Measurements from ENCODE around the gene PDE4D.
"Not testable (repeated sequence)": the region's sequence is repeated elsewhere in the genome, so short reads cannot be mapped to it uniquely, and the experiment has no call there.

PDE4D gene

DNA sequence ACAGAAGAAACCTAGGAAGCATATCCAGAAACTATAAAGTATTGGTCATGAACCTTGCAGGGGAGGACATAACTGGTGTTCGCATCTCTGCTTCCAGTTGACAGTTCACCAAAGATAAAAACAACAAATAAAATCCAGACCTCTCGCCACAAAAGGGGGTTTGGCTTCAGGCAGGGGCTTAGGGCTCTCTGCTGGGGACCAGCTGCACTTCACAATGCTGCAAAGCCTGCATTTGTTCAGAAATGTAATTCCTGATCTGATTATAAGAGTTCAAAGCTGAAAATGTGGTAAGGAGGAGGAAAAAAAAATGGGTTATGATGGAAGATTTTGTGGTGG lies 79.0 kb downstream of the PDE4D start:
- in situ Hi-C loops (cut with MboI; ENCODE audit: low pct_unique_long_range_greater_than_20kb, low sequenced_read_pairs) = loop anchor here (25.0 kb wide), 2 partner anchors 473 to 848 kb away; no protein-coding TSS in a partner anchor
- no peak for DNase-seq

DNA sequence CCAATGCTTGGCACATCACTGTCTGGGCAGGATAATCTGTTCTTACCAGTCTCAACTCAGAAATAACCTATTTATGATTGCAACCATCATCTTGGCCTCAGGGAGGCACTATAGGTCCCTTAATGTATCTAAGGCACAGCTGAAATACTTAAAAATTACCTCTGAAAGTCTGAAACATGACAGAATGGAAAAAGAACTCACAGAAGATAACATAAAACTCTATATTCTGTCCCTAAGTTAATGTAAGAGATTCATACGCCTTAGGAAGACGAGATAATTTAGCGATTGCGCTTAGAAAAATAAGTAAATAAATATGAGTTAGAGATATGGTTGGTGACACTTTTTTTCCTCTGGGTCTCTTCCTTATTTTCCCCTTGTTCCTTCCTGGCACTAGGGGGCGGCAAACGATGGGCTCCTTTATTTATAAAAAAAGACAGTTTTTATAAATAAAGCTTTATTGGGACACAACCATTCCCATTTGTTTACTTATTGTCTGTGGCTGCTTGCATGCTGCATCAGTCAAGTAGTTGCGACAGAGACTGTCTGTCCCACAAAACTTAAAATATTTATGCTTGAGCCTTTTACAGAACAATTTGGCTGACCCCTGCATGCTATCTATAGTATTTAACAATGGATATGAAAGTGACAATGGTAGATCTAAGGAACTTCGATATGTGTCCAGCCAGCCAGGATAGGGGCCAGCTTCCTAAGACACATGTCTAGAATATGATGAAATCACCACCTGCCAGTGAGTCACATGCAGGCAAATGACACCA lies 79.6 kb downstream of the PDE4D start:
- peak; percentile 86 for DNase-seq
- in situ Hi-C loops (cut with MboI; ENCODE audit: low pct_unique_long_range_greater_than_20kb, low sequenced_read_pairs) = loop anchor here (25.0 kb wide), 2 partner anchors 473 to 848 kb away; no protein-coding TSS in a partner anchor

DNA sequence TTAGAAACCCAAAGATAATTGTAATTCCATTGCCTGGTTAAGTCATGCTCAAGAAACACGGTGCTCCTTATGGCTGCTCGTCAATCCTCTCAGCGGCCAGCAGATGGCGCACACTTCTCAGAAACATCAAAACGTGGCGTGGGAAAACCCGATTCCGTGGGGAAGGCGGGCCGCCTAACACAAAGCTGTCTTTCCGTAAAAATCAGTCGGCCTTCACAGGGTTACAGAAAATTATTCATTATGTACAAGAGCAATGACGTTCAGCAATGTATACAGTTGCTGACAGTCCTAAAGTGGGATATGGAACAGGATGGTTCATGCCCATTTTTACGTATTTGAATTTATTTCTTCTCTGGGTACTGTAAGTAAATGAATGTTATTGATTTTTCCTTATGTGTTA lies 83.5 kb downstream of the PDE4D start:
- DNase-seq = peak; percentile 69
- in situ Hi-C loops (cut with MboI; ENCODE audit: low pct_unique_long_range_greater_than_20kb, low sequenced_read_pairs) = loop anchor here (25.0 kb wide), 2 partner anchors 477 to 852 kb away; no protein-coding TSS in a partner anchor

DNA sequence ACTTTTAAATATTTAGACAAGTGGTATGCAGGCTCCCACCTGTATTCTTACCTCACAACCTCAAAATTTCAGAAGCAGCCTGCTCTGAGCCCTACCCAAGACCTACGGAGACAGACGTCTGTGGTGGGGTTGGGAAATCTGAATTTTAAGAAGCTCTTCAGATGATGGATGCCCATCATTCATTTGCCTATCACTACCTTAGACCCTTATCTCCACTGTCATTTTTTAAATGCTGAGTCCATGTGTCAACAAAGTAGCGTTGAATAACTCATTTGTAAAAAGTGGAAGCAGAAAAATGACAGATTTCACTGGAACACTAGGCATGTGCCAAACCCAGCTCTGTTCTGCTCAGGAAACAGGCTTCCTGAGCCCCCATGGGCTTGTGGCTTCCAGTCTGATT lies 85.7 kb downstream of the PDE4D start:
- no peak for DNase-seq
- in situ Hi-C loops (cut with MboI; ENCODE audit: low pct_unique_long_range_greater_than_20kb, low sequenced_read_pairs) = loop anchor here (25.0 kb wide), 2 partner anchors 479 to 854 kb away; no protein-coding TSS in a partner anchor

DNA sequence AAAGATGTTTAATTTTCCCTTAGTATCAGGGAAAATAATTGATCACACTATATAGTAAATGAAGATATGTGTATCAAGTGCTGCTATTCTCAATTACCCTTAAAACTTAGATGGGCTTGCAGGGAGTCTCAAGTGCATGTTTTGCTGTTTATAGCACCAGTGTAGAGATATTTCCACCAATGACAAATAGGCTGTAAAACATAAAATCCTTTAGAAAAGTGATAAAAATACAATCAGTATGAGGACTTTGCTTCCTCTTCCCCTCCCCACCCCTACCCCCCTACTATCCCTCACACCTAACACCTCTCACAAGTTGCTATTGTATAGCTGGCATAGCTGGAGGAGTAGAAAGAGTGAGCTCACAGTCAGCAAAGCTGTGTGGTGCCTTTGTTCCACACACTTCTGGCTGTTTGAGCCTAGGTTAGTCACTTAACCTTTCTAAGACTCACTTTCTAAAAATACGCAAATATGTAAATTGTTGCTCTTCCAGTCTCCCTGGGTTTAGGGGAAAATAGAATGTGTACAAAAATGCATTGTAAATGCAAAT lies 93.1 kb downstream of the PDE4D start:
- in situ Hi-C loops (cut with MboI; ENCODE audit: low pct_unique_long_range_greater_than_20kb, low sequenced_read_pairs) = loop anchor here (25.0 kb wide), 2 partner anchors 487 to 862 kb away; no protein-coding TSS in a partner anchor
- no peak for DNase-seq

DNA sequence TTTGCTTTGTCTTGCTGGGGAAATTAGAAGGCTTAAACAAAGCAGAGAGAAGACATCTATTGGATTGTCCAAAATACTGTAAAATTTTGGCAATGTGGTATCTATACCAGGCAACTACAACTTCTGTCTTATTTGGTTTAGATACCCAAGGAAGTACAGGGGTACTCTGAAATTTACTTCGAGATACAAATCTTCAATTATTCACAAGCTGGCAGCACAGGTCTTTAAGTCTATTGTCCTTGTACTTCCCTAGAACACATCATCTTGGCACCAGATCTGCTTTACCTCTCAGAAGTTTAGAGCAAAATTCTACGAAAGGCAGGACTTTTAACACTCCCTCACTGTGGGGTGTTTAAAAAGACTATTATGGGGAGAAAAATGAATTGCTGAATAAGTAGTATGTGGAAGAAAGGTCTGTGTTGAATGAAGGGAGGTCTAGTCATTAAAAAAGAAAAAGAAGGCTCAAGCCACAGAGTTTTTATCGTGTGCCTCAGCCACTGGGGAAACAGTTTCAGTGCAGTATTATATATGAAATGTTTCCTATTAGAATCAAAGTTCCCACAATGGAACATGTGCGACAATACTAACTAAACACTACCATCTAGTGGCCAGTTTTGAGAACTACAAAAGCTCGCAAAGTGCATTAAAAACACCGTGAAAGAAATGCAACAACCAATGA lies 93.7 kb downstream of the PDE4D start:
- in situ Hi-C loops (cut with MboI; ENCODE audit: low pct_unique_long_range_greater_than_20kb, low sequenced_read_pairs) = loop anchor here (25.0 kb wide), 3 partner anchors 413 to 862 kb away; no protein-coding TSS in a partner anchor
- DNase-seq = peak; percentile 69

DNA sequence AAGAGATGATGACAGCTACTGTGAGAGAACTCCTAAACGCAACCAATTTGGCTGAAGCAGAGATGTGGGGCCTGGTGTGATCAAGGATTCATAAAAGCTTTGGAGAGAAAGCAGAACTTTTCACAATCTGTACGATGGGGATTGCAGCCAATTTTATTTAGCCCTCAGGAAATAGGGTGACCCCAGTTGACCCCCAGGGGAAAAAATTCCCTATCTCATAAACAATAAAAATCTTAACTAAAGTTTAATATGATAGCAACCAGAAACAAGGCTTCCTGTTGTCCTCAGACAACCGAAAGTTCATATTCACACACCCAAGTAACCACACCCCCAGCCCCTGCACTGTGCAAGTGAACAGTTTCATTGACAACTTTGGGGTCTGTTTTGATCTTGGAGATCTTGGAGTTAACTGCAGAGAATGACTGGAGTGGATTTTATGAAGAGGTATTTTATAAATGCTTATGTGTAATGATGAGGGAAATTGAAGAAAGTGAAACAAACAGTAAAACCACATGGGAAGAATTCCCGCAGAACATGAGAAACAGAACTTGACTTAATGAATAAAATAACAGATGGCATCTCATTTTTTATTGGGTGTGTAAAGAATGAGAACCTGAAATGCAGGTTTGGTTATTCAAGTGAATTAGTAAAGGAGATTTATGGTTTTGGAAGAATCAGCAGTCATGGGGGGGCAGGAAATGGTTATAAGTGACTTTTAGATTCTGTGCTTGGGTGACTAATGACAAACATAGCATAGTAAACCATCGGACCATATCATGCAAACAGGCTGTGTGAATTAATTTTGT lies 94.5 kb downstream of the PDE4D start:
- in situ Hi-C loops (cut with MboI; ENCODE audit: low pct_unique_long_range_greater_than_20kb, low sequenced_read_pairs) = loop anchor here (25.0 kb wide), 1 partner anchor 412 kb away; no protein-coding TSS in a partner anchor
- no peak for DNase-seq

DNA sequence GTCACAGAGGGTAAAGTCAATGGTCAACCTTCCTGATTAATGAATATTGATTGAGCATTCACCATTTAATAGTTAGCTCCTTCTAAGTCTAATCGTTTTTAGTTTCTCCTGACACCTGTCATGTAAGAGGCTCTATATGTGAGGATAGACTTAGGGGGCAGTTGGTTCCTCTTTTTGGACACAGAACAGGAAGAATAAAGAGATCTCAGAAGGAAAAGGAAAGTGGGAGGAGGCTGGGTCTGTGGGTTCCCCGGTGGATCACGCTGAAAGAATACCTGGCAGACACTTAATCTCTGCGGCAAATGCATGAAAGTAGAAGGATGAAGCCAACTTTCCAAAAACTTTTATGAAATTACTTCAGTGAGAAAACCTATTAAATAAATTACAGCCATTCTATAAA lies 98.4 kb downstream of the PDE4D start:
- in situ Hi-C loops (cut with MboI; ENCODE audit: low pct_unique_long_range_greater_than_20kb, low sequenced_read_pairs) = loop anchor here (25.0 kb wide), 1 partner anchor 408 kb away; no protein-coding TSS in a partner anchor

DNA sequence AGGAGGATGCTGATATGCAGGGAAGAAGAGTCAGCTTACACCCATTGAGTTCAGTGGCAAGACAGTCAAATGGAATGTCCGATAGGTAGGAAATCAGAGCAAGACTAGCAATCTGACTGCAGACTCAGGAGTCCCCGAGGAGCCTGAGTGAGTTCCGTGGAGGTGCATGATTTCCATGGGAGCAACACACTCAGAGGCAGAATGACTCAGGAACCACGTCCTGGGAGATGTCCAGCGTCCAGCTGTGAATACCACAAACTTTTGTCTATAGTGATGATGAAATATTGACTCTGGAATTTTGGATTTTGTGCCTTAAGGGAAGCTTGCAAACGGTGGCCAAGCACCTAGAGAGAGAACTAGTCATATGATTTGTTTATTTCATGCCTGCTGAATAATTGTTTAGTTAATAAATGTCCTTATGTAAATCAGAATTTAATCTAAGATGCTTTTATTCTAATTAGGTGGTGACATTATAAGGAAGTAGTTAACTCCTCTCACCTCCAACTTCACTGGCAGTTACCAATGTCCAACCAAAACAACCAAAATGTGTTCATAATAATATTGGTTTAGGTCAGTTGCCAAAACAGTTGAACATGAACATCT lies 100.4 kb downstream of the PDE4D start:
- in situ Hi-C loops (cut with MboI; ENCODE audit: low pct_unique_long_range_greater_than_20kb, low sequenced_read_pairs) = loop anchor here (25.0 kb wide), 1 partner anchor 406 kb away; no protein-coding TSS in a partner anchor
- no peak for DNase-seq

More for the DNA sequence above, 98.4 kb downstream of the PDE4D start:
- DNase-seq = peak; percentile 73

DNA sequence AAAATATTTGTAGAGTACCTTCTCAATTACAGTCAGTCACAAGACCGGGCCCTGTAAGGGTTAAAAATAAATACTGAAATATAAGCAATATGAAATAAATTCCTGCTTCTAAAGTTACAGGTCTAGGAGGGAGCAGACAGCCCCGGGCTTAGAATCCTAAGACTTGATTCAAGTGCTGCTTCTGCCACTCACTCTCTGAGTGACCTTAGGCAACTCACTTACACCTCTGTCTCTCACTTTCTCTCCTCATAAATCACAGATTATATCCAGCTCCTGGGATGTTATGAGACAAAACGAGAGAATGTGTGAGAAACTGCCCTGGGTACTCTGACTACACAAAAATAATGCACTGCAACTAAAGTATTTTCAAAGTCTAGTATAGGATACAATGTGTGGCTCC lies 101.9 kb downstream of the PDE4D start:
- no peak for DNase-seq
- in situ Hi-C loops (cut with MboI; ENCODE audit: low pct_unique_long_range_greater_than_20kb, low sequenced_read_pairs) = loop anchor here (25.0 kb wide), 1 partner anchor 404 kb away; no protein-coding TSS in a partner anchor

DNA sequence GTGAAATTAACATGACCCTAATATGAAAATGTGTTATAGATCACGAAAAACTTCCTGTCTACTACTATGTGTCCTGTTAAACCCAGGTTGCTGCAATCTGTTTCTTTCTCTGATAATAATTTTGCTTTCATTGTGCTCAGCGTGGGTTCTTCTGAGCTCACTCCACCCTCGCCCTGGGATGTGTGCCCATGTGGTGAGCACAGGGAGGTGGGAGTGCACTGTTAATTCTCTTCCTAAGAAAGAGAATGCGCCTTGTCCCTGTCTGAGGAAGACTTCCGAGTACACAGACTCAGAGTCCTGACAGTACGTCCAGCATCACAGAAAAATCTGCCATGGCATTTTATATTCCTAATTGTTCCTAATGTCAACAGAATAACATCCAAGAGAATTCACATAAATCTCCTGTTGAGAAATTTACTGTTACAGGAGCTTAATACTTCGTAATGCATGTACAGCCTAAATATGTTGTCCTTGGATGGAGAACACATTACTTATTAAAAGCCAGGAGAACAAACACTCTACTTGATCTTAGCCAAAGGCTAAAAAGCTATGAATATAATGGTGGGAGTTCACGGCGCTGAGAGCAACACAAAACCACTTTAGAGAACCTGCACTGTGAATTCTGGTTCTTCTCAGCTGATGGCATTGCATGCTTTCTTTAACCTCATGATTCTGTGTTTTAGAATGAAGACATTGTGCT lies 102.6 kb downstream of the PDE4D start:
- in situ Hi-C loops (cut with MboI; ENCODE audit: low pct_unique_long_range_greater_than_20kb, low sequenced_read_pairs) = loop anchor here (25.0 kb wide), 1 partner anchor 404 kb away; no protein-coding TSS in a partner anchor
- no peak for DNase-seq

DNA sequence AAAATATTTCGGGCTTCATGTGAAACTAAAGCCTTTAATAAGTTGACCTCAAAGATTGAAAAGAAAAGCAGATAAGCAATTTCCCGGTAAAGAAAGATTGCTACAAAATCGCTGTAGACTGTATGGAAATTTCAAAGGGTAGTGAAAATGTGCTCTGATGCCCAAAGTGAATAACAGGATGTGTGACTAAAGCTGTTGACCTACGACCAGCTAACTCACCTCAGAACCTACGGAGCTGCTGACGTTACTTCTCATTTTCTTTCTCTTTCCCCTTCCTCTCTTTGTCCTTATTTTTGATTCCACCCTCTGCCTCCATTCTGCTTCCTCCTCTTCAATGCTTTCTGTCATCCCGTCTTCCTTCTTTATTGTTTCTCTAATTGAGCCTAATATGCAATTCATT lies 103.2 kb downstream of the PDE4D start:
- peak; percentile 40 for DNase-seq
- in situ Hi-C loops (cut with MboI; ENCODE audit: low pct_unique_long_range_greater_than_20kb, low sequenced_read_pairs) = loop anchor here (25.0 kb wide), 1 partner anchor 403 kb away; no protein-coding TSS in a partner anchor

DNA sequence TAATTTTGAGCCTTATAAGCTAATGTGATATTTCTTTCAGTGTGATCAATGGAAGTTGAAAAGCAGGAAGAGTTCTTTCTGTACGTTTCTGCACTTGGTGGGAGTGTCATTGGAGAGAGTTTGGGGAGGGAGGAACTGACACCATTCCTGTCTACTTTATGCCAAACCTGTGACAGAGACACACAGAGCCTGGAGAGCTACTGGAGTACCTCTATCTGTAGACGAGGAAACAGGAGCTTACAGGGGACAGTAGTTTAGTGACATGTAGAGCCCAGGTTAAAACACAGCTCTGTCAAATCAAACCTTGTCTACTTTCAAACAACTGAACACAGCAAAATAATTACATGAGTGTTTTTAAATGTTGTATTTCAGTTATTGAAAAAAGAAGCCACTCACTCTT lies 103.6 kb downstream of the PDE4D start:
- in situ Hi-C loops (cut with MboI; ENCODE audit: low pct_unique_long_range_greater_than_20kb, low sequenced_read_pairs) = loop anchor here (25.0 kb wide), 1 partner anchor 403 kb away; no protein-coding TSS in a partner anchor
- DNase-seq = no peak

DNA sequence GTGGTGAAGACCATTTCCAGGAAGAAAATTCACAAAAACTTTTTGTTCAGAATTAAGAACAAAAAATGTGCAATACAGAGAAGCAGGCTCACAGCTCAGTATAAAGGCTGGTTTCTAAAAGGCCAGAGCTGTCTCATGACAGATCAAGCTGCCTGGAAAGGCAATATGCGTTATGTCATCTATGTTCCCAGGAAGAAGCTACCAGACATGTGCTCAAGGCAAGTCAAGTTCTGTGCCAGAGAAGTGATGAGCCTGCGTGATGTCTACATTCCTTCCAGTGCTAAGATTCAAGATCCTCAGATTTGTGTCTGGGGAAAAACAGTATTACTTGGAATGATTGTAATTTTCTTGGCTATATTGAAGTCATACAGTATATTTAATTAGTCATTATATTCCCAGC lies 104.3 kb downstream of the PDE4D start:
- no peak for DNase-seq
- in situ Hi-C loops (cut with MboI; ENCODE audit: low pct_unique_long_range_greater_than_20kb, low sequenced_read_pairs) = loop anchor here (25.0 kb wide), 1 partner anchor 402 kb away; no protein-coding TSS in a partner anchor

DNA sequence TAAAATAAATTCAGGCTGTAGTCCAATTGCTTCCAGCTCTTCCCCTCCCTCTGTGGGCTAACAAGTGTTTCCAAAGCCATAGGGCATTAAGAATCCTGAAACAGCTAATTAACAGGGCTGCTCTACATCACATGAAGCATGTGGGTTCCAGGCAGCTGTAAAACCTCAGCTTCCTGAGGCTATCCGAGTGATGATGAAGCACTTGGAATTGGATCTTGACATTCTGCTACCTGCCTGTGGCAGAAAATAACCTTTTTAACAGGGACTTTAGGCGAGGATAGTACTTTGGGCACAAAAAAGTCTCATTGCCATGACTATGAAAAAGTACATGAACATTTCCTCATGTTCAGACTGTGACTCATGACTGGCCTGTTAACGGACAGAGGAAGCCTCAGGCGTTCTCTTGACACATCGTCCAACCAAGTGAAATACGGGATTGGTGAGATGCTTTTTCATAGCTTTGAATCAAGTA lies 107.2 kb downstream of the PDE4D start:
- no peak for DNase-seq
- in situ Hi-C loops (cut with MboI; ENCODE audit: low pct_unique_long_range_greater_than_20kb, low sequenced_read_pairs) = loop anchor here (25.0 kb wide), 1 partner anchor 399 kb away; no protein-coding TSS in a partner anchor

DNA sequence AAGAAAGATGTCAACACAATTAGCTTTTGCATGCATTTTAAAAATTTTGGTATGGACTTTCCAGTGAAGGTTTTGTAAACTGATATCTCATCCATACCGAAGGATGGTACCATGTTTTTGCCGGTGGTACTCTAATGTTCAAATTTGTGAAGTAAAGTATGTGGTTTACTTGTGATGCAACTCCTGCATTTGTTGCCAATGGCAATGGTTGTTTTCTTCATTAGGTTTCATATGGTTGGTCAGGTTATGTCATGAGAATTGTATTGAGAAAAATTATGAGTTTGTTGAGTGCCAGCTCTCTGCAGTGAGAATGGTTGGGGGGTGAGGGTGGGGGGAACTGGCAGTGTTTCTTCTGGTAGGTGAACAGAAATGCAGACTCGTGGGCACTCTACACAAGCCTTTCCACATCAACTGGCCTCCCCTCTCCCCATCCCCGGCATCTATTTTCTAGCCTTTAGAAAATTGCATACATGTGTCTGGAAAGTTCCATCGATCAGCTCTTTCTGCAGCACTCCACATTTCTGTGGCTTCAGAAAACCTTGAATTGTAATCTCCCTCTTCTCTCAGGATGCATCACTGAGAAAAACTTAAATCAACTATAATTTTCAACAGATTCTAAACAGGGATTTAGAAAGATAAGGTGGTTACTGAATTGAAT lies 107.7 kb downstream of the PDE4D start:
- DNase-seq = no peak
- in situ Hi-C loops (cut with MboI; ENCODE audit: low pct_unique_long_range_greater_than_20kb, low sequenced_read_pairs) = loop anchor here (25.0 kb wide), 1 partner anchor 399 kb away; no protein-coding TSS in a partner anchor

DNA sequence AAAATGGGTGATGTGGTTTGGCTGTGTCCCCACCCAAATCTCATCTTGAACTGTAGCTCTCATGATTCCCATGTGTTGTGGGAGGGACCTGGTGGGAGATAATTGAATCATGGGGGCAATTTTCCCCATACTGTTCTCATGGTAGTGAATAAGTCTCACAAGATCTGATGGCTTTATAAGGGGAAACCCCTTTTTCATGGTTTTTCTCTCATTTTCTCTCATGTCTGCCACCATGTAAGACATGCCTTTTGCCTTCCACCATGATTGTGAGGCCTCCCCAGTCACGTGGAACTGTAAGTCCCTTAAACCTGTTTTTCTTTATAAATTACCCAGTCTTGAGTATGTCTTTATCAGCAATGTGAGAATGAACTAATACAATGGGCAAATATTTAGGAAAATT lies 108.8 kb downstream of the PDE4D start:
- in situ Hi-C loops (cut with MboI; ENCODE audit: low pct_unique_long_range_greater_than_20kb, low sequenced_read_pairs) = loop anchor here (25.0 kb wide), 1 partner anchor 397 kb away; no protein-coding TSS in a partner anchor

More for the DNA sequence above, 108.8 kb downstream of the PDE4D start:
- not testable (repeated sequence) for DNase-seq
